Measurements from ENCODE around the gene BIVM.
"Not testable (repeated sequence)": the region's sequence is repeated elsewhere in the genome, so short reads cannot be mapped to it uniquely, and the experiment has no call there.

Gene BIVM

GRCh38 chr13:102798581-102799425 lies at the start of gene BIVM, which contains the start of gene POGLUT2:
Gene BIVM (plus strand): TSS chr13:102799119. CDS start chr13:102807268, 8,149 bp downstream.
Gene POGLUT2 (minus strand): TSS chr13:102798976. CDS start chr13:102798670, 306 bp downstream.
- DNase-seq, result peak; percentile 93

GRCh38 chr13:102751886-102752285 lies 47.0 kb upstream of the BIVM start:
- DNase-seq, result no peak

DNA sequence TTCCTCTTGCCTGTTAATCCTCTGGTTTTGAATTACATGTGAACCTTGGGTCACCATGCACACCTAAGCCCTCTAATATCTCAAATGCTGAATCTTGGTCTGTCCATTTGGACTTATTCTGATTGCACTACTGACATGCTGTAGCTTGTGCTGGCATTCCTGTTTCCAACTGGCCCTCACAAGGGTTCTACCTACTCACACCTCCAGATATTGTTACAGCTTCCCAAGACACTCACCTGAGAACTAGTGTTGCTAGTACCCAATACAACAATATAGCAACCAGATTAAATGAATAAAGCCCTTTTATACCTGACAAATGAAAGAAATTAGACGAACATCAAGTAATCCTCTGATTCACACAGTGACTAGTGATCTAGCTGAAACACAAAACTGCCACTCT lies 41.9 kb upstream of the BIVM start:
- no peak for DNase-seq

GRCh38 chr13:102758842-102759241 lies 40.1 kb upstream of the BIVM start:
- no peak for DNase-seq

DNA sequence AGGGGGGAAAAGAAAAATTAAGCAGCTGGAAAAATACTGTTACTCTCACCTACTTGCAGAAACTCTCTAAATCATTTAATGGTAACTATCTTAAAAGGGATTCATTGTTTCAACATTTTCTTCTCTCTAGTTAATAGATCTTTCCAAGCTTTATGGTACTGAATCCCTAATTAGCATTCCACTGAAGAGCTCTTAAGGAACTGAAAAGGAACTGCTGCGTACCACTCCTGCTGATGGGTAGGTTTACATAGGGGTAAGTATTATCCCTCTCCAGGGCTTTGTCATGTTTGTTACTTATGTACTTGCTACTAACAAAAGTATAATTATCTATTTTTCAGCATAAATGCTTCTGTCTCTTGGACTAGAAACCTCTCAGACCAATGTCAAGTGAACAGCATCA lies 37.8 kb upstream of the BIVM start:
- no peak for DNase-seq

DNA sequence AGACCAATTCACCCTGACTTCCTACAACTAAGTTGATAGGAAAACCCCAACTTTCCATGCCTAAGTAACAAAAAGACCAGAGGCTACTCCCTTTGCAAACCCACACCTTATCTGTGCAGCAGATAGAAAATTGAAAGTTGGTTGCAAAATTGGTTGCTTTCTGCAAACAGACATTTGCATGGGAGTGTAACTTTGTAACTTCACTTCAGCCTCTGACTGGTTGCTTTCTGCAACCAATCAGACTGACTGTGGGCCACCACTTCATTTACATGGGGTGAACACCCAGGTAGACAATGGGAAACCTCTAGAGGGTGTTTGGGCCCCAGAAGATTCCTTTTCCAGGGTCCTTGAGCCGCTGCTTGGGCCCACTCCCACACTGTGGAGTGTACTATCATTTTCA lies 35.2 kb upstream of the BIVM start:
- DNase-seq, result no peak

DNA sequence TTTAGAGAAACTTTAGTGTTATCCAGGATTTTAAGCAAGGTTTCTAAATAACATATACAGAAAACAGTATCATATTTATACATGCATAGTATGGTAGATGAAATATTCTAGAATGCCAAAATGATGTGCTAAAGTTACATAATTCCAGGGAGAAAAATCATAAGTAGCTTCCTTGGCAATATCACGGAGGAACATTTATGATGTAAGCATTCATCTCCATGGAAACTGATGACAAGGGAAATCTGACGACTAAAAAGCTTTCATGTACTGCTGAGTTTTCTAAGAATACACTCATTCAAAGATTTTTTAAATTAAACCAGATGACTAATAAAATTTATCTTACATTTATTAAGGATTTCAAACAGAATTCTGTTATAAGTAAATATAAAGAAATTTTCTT lies 30.0 kb upstream of the BIVM start:
- no peak for DNase-seq

GRCh38 chr13:102769679-102770078 lies 29.2 kb upstream of the BIVM start:
- DNase-seq, result no peak

- no peak for DNase-seq
Measured at GRCh38 chr13:102770435-102770834, 28.5 kb upstream of the BIVM start.

DNA sequence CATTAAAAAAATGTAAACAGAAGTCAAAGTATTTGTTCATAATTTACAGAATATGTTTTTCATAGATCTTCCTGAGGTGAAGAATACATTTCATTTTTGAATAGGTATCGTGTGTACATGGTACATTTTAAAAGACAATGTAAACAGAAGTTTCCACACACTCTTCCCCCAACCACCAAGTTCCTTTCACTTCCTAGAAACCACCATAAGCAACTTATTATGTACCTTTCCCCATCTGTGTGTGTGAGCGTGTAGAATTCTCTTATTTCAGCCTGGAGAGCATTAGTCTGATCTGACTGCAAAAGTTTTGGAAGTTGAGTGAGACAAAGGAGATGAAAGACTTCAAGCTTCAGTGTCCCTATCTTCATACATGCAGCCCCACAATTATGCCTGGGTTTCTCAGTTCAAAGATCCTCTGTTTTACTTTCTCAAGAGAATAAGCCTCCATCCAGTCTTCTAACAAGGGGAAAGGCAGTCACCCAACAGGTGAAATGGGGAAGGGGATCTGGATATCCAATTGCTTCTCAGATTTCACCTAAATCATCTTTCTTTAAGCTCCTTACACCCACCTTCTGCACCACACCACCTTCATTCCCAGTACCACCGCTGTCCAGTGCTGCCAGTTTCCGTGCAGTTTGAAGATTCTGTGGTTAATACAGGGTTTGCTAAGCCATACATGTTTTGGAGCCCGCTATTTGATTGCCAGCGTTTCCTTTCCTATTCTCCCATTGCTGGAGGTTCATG lies 27.4 kb upstream of the BIVM start:
- DNase-seq, result no peak

- no peak for DNase-seq
Measured at GRCh38 chr13:102772042-102772425, 26.9 kb upstream of the BIVM start.

GRCh38 chr13:102773441-102774213 lies 25.3 kb upstream of the BIVM start, which contains the start of gene TEX30:
Gene TEX30 (minus strand): TSS chr13:102773786. CDS start chr13:102770026, 3,760 bp downstream.
- DNase-seq, result peak; percentile 88

- no peak for DNase-seq
Measured at GRCh38 chr13:102774214-102774568, 24.7 kb upstream of the BIVM start.

GRCh38 chr13:102774591-102775520 lies 24.1 kb upstream of the BIVM start:
- no peak for DNase-seq

GRCh38 chr13:102776271-102776670 lies 22.6 kb upstream of the BIVM start:
- no peak for DNase-seq

DNA sequence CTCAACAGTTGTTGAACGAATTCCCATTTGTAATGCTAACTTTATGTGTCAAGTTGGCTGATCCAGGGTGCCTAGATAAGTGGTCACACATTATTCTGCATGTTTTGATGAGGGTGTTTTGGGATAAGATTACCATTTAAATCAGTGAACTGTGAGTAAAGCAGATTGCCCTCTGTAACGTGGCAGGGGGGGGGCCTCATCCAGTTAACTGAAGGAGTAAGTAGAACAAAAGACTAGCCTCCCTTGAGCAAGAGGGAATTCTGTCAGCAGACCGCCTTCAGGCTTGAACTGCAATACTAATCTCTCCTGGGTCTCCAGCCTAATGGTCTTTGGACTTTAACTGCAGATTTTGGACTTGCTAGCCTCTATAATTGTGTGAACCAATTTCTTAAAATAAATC lies 21.2 kb upstream of the BIVM start:
- no peak for DNase-seq

GRCh38 chr13:102779436-102780159 lies 19.3 kb upstream of the BIVM start:
- no peak for DNase-seq

- not testable (repeated sequence) for DNase-seq
Measured at GRCh38 chr13:102780656-102781055, 18.3 kb upstream of the BIVM start.

- DNase-seq, result no peak
Measured at GRCh38 chr13:102781591-102781990, 17.3 kb upstream of the BIVM start.

GRCh38 chr13:102784483-102784882 lies 14.4 kb upstream of the BIVM start:
- DNase-seq, result no peak

DNA sequence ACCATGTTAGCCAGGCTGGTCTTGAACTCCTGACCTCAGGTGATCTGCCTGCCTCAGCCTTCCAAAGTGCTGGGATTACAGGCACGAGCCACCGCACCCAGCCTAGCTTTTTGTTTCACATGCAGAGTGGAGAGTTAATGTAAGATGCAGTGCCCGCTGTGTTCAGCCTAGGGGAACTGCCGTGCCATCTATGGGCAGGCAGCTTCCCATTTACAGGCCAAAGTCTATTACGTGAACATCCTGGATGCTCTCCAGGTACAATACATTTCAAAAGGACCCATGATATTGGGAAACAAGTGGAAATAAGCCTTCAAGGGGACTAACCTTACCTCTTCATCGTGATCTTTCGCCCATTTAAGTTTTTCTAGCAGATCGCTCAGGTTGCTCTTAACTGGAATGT lies 10.2 kb upstream of the BIVM start:
- no peak for DNase-seq
